HG03521 (cell line): Measurements from ENCODE around the gene MVB12A.
A peak's percentile ranks its signal among the peaks of the same experiment; 100 is the strongest.

Experiments
- ATAC-seq: cut with Tn5 transposase; IDR thresholded peaks from one replicate; pipeline ENCODE4 v1.9.1; 2021; ENCODE audit warnings: mild to moderate bottlenecking, moderate library complexity; ENCODE audit not compliant: unreplicated experiment

MVB12A gene

GRCh38 chr19:17470068-17470841 is 50.4 kb downstream of the MVB12A start, which contains the start of gene SLC27A1:
SLC27A1 (plus strand) TSS chr19:17470524; CDS start chr19:17470541, 17 bp downstream.
- peak; percentile 74 for ATAC-seq

DNA sequence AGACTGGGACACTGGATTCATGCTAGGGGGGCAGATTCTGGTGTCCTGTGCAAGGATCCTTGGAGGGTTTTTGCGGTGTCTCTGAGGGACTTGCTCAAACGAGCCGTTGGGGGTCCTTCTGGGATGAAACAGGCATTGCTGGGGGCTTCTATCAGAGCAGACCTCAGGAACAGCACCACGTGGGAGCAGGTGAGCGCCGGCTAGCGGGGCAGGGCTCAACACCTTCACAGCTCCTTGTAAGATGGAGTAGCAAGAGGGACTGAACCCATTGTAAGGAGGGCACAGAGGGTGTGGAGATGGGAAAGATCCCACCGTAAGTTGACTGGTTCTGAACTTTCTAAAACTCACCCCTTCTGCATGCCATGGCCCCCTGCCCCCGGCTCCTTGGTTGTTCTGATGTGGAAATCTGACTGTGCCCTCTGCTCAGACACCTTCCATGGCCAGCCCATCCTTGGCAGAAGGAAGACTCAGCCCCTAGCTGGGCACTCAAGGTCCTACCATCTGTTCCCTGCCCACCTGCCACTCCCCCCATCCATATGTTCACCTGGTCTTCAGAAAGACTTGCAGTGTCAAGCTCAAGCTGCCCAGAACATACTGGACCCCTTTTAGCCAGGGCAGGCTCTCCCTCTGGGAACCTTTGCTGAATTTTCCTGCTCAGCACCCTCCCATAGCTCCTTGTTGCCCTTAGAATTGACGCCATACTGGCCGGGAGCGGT is 51.7 kb downstream of the MVB12A start:
- ATAC-seq, result no peak

DNA sequence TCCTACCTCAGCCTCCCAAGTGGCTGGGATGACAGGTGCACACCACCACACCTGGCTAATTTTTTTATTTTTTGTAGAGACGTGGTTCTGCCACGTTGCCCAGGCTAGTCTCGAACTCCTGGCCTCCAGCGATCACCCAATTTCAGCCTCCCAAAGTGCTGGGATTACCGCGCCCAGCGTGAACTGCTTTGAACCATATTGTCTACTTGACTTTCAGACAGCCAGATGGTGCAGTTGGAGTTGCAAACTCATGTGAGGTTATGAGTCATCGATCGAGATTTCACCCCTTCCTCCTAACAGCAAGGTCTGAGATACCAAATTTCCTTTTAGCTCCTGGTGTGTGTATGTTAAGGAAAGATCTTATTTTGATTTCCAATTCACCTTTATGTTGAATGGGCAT is 53.2 kb downstream of the MVB12A start:
- no peak for ATAC-seq
